HG02981 (cell line): Measurements from ENCODE around the gene GNA12.

Source experiments
- ATAC-seq: cut with Tn5 transposase; IDR thresholded peaks from one replicate; pipeline ENCODE4 v1.9.1; 2021; ENCODE audit warnings: mild to moderate bottlenecking, moderate library complexity; ENCODE audit not compliant: unreplicated experiment

Gene GNA12

GRCh38 chr7:2717293-2718261, 126.5 kb downstream of the GNA12 start:
- no peak for ATAC-seq

GRCh38 chr7:2716906-2717292, 127.2 kb downstream of the GNA12 start:
- no peak for ATAC-seq

DNA sequence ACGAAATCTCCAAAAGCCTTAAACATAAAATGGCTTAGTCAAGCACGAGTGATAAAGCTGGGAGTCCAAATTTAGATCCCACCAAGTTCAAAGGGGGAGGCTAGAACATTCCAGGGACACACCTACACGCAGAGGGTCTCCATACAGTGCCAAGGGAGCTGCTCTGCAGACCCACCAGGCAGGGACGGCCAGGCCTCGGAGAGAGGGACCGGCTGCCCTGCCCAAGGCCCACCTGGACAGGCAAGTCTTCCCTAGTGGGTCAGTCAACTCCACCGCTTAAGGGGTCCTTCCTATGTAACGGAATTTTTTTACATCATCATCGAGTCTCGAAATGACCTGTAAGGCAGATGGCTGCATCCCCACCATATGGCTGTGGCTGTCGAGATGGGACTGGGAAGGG, 127.6 kb downstream of the GNA12 start:
- ATAC-seq = no peak

- ATAC-seq = no peak
Observed at GRCh38 chr7:2715341-2716231, 128.5 kb downstream of the GNA12 start.

- no peak for ATAC-seq
Observed at GRCh38 chr7:2714636-2715035, 129.5 kb downstream of the GNA12 start.

DNA sequence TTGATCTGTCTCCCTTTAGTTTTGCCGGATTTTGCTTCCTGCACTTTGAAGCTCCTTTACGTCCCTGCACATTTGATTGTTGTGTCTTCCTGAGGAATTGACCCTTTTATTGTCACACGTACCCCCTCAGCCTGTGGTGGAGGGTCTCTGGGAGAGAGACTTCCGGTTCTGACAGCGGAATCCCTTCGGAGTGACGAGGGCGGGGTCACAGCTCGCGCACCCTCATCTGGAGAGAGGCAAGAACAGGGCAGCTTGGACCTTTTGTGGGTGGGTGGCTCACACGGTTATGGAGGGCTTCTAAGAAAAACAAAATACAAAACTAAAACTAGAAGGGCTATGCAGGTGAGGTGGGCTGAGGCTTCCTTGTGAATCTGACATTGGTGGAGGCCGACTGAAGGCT, 130.1 kb downstream of the GNA12 start:
- no peak for ATAC-seq

DNA sequence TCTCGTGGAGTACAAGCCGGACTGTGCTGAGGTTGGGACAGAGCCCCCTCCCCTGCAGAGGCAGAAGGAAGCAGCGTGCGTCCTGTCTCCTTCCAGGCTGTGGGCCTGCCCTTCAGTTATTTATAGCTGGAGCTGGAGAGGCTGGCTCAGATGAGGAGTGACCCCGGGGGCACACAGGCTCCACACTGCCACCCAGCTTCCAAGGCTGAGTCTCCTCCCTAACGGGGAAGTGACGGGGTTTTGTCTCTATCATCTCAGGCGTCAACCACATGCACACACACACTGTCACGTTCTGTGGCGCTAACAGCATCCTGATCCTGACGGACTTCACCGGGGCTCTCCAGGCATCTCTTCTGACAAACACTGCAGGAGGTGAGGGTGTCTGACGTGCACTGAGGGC, 130.7 kb downstream of the GNA12 start:
- ATAC-seq = no peak

DNA sequence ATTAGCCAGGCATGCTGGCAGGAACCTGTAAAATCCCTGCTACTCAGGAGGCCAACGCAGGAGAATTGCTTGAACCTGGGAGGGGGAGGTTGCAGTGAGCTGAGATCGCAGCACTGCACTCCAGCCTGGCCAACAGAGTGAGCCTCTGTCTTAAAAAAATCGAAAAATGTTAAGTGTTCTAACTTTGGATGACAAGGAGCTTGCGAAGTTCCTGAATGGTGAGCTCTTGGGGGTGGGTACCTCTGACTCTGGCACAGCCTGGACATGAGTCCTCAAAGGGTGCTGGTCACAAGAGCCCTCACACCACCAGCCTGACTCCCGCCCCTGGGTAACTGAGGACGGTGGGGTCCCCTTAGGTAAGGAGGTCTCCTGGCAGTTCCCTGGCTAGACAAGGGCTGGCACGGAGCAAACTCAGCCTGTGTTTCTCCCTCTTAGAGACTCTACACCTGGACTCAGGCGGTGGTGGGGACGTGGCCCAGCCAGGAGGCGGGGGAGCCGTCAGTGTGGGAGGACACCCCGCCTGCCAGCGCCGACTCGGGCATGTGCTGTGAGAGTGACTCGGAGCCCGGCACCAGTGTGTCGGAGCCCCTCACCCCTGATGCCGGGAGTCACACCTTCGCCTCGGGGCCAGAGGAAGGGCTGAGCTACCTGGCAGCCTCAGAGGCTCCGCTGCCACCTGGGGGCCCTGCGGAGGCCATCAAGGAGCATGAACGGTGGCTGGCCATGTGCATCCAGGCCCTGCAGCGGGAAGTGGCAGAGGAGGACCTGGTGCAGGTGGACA, 132.0 kb downstream of the GNA12 start:
- ATAC-seq = no peak

GRCh38 chr7:2710901-2711551, 133.1 kb downstream of the GNA12 start:
- no peak for ATAC-seq

DNA sequence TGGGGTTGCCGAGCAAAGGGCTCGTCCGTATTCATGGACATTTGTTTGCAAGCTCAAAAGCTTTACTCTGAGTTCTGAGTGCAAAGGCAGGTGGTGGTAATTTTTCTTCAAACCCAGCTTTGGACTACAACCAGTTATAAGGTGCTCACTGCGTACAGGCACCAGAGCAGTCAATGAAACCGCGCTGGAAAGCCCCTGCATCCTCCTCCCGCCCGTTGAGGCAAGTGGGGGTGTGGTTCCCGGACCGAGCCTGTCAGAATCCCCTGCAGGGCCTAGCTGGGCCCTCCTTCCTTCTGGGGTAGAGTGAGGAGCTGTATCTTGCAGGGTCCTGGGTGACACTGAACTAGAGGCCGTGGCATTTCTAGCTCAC, 133.8 kb downstream of the GNA12 start:
- ATAC-seq = peak; percentile 47

DNA sequence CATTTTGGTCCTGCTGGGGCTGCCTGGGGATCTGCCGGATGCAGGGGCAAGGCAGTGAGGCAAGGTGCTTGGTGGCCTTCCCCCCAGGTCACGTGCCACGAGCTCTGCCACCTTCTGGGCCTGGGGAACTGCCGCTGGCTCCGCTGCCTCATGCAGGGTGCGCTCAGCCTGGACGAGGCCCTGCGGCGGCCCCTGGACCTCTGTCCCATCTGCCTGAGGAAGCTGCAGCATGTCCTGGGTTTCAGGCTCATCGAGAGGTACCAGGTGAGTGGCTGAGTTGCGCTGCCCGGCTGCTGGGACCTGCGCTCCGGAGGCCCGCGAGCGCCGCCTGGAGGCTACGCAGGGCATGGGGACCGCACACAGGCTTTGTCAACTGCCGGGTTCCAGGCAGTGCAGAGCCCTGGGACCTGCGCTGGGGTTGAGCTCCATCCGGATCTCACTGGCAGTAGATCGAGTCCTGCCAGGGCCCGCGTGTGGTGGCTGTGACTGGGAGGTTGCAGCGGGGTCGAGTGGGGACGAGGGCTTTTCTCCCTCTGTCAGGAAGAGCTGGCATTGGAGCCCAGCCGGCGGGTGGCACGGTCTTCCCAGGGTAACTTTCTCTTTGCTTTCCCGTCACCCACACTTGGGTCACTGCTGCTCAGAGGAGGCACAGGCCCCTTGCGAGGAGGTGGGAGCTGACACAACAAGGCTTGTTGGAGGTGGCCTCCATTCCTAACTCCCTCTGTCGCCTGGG, 134.4 kb downstream of the GNA12 start:
- peak; percentile 72 for ATAC-seq

DNA sequence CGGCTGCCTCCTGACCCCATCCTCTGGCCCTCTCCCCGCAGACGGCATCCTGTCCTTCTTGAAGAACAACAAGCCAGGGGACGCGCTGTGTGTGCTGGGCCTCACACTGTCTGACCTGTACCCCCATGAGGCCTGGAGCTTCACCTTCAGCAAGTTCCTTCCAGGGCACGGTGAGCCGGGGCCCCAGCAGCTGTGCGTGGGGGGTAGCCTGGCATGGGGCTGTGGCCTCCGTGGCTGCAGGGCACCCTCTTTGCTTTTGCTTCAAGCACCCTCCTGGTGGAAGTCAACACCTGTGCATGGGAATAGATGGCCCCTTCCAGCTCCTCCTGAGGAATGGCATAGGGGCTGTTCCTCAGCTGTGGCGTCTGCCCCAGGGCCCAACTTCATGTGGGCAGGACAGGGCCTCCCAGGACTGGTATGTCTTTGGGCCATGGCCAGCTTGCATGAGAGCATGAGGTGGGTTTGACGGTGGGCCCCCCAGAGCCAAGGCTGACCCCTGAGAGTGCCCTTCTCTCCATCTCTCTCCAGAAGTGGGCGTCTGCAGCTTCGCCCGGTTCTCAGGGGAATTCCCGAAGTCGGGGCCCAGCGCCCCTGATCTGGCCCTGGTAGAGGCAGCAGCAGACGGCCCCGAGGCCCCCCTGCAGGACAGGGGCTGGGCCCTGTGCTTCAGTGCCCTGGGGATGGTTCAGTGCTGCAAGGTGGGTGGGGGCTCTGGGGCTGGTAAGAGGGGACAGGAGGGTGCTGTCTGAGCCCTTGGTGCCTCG, 135.4 kb downstream of the GNA12 start:
- no peak for ATAC-seq

GRCh38 chr7:2708041-2708440, 136.1 kb downstream of the GNA12 start:
- ATAC-seq = no peak

- no peak for ATAC-seq
Observed at GRCh38 chr7:2707481-2707880, 136.6 kb downstream of the GNA12 start.

GRCh38 chr7:2706685-2707126, 137.4 kb downstream of the GNA12 start:
- ATAC-seq = no peak

DNA sequence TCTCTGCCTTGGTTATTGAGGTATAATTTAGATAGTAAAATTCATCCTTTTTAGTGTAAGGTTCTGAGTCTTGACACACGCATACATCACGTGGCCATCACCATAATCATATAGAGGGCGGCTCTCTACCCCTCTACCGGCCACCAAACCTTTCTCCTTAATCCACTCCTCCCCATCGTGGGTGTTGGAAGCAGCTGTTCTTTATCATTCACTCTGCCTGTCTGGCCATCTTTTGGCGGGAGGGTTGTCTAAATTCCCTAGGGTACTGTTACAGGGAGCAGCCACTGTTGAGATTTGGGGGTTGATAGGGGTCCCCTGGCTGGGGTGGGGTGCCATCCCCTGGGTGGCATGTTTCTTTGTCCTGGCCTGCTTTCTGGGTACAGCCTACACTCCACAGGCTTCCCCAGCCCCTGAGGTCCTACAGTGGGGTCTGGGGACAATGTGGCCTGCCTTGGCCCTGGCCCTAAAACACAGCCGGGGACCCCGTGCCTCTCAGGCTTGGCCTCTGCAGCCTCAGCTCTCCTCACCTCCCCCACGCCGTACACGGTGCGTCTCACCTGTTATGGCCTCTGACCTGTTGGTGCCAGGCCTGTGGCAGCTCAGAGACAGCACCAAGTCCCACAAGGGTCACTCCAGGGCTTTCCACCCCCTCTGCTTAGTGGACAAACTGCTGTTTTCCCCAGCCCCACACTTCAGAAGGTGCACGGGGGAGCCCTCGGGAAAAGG, 138.6 kb downstream of the GNA12 start:
- no peak for ATAC-seq

- ATAC-seq = no peak
Observed at GRCh38 chr7:2702594-2702957, 141.5 kb downstream of the GNA12 start.

DNA sequence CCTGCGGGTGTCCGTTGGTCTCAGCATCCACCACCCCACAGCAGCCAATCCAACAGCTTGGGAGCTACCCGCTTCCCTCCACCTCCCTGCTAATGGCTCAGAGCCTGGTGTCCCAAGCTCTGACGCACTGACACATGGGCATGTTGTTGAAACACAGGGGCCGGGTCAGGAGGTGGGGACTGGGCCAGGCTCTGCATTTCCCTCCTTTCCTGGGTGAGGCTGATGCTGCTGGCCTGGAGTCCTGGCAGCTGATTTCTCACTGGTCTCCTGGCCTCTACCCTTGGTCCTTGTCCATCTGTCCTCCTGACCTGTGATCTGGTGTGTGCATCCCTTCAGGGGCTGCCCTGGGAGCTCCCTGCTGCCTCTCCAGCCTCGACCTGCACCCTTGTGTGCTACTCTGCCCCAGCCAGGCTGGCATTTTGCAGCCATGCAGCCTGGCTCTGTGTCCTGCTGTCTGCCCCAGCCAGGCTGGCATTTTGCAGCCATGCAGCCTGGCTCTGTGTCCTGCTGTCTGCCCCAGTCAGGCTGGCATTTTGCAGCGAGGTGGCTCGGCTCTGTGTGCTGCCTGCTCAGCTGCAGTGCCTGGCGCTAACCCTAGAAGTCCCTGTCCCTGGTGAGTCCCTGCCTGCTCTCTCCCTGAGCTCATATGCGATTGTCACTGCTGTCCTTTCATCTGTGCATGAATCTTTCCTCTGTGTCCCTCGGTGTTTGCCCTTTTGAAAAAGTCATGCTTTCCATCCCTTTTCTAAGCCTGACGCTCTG, 142.1 kb downstream of the GNA12 start:
- no peak for ATAC-seq
